HG03103 (cell line): ENCODE data around the gene CDC42BPA.
"Not testable (repeated sequence)": the region's sequence is repeated elsewhere in the genome, so short reads cannot be mapped to it uniquely, and the experiment has no call there.

Experiments used
- ATAC-seq: cut with Tn5 transposase; IDR thresholded peaks from one replicate; pipeline ENCODE4 v1.9.1; 2021; ENCODE audit warnings: low read depth; ENCODE audit not compliant: unreplicated experiment

Gene CDC42BPA

DNA sequence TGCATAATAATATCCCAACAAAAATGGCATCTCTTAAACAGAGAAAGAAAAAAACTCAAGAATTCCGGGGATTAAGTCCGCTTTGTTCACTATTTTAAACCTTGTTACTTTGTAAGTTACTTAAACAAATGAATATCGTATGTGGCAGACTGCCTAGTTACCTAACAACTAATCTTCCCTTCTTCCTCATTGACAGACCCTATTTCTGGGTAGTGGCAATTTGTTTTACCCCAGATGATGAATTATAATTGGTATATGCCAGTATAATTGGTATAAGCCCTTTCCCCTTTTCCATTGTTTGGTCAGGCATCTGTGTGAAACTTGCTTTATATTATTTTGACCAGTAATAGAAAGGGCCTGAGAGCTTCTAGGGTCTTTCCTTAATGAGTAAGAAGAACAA, 52.4 kb downstream of the CDC42BPA start:
- ATAC-seq, result no peak

DNA sequence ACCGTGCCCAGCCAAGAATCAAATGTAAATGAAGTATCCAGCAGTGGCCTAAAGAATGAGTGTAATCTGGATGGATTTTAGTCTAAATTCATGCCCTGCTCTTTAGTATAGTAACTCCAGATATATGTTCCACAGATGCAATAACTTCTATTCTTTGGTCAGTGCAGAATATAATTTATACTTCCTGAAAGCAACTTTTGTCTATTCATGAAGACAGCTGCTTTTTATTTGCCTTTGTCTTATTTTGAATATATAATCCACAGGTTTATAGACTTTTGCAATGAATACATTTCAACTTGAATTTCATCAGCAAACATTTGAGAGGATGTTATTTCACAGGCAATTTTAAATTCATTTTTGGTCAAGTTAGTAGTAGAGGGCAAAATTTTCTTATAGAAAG, 54.4 kb downstream of the CDC42BPA start:
- ATAC-seq, result no peak

DNA sequence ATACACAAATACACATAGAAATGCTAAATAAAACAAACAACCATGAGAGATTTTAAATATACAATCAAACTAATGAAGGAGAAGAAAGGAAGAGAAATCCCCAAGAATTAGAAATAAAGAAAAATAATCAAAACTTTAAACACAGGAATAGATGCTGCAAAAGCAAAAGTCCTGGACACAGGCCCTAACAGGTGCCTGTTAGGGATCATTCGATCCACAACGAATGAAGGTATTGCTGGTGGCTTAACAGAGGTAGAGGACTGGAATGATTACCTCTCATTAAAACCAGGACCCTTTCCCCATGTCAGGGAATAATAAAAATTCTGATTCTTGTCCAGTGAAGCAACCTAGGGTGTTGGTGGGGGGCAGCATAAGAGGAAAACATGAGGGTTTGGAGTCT, 56.8 kb downstream of the CDC42BPA start:
- no peak for ATAC-seq

DNA sequence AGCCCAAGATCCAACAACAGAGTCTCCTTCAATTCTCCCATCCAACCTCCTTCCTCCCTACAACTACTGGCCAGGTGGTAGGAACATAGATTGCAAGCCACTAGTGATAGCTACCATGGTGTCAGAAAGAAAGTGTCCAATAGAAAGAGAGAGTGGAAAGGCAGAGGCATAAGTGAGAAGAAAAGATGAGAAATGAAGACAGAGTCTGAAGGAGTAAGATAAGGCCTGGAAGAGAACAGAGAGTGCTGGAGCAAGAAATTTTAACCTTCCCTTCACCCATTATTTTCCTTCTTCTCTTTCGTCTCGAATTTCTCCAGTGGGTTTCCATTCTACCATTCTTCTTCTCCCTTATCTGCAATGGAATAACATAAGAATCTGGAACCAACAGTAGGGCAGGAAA, 57.9 kb downstream of the CDC42BPA start:
- ATAC-seq, result no peak

DNA sequence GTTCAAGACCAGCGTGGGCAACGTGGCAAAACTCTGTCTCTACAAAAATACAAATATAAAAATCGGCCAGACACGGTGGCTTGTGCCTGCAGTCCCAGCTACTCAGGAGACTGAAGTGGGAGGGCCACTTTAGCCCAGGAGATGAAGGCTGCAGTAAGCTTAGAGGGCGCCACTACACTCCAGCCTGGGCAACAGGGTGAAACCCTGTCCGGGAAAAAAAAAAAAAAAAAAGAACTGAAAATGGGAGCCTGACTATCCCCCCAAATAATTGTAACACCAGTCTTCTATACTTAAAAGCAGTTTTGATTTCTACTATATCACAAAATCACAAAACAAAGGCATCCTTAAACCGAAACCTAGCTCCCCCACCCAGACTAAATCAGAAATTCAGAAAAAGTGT, 60.3 kb downstream of the CDC42BPA start:
- no peak for ATAC-seq

DNA sequence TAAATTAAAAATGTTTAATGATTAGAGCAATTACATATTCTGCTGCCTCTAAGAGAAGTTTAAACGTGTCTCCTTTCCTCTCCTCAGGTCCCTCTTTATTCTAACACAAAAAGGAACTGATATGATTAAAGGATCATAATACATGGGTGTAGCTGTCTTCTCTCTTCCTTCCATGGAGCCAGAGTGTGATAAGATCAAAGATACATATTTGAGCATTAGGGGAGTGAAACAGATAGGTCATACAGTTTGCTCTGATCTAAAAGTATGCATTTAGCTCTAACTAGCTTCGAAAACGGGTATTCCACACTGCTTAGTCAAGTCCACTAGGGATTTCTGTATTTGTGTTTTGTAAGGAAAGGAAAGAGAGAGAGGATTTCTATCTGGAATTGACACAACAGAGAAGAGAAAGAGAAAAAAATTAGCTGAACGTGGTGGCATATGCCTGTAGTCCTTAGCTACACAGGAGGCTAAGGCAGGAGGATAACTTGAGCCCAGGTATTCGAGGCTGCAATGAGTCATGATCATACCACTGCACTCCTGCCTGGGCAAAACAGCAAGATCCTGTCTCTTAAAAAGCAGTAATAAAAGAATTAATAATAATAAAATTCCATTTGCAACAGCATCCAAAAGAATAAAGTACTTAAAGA, 63.1 kb downstream of the CDC42BPA start:
- no peak for ATAC-seq

DNA sequence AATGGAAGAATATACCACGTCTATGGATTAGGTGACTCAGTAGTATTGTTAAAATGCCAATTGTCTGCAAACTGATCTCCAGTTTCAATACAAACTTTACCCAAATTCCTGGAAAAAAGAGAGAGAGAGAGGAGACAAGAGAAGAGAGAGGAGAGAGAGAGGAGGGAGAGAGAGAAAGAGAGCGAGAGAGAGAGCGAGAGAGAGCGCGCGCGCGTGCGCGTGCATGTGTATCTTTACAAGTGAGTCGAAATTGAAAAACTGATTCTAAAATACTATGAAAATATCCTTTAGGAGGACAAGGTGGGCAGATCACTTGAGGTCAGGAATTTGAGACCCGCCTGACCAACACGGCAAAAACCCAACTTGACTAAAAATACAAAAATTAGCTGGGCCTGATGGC, 65.2 kb downstream of the CDC42BPA start:
- ATAC-seq, result no peak

DNA sequence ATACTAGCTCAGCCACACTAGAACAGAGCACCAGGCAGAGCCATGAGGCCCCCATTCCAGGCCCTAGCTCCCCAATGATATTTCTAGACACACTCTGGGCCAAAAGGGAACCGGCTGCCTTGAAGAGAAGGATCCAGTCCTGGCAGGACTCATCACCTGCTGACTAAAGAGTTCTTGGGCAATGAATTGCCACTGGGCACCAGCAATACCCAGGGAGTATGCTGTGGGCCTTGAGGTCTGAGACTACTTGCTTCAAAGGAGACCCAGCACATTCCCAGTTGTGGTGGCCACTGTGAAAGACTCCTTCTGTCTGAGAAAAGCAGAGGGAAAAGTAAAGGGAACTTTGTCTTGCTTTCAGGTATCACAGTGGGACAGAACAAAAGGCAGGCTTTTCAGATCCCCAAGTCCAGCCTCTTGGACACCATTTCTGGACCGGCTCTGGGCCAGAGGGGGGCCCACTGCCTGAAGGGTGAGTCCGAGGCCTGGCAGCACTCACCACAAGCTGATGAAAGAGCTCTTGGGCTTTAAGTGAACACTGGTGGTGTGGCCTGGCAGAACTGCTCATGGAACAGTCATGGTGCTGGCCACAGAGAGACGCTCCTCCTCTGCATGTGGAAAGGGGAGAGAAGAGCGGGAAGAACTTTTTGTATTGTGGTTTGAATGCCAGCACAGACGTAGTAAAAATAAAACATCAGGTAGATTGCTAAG, 72.5 kb downstream of the CDC42BPA start:
- ATAC-seq, result no peak

DNA sequence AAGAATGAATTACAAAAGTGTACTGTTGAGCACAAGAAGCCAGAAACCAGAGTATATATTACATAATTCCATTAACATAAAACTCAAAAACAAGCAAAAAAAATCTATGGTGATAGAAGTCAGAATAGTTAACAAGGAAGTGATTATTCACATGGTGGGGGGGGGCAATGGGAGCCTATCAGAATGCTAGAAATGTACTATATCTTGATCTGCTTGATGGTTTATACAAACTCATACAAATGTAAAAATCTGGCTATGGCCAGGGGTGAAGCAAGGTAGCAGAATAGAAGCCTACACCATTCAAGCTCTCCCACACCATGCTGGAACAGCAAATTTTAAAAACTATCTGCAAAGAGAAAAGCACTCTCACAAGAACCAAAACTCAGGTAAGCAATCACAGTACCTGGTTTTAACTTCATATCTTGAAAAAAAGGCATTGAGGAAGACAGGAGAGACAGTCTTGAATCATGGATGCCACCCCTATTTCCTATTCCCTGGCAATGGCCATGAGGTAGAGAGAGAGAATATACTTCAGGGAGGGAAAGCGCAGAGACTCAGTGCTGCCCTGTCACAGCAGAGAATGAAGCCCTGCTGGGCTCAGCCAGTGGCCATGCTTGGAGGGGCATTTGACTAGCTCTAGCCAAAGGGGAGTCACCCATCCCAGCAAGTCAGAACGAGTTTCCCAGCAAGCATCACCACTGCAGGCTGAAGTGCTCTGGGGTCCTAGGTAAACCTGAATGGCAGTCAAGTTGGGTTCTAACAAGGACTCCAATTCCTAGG, 73.8 kb downstream of the CDC42BPA start:
- ATAC-seq, result no peak

DNA sequence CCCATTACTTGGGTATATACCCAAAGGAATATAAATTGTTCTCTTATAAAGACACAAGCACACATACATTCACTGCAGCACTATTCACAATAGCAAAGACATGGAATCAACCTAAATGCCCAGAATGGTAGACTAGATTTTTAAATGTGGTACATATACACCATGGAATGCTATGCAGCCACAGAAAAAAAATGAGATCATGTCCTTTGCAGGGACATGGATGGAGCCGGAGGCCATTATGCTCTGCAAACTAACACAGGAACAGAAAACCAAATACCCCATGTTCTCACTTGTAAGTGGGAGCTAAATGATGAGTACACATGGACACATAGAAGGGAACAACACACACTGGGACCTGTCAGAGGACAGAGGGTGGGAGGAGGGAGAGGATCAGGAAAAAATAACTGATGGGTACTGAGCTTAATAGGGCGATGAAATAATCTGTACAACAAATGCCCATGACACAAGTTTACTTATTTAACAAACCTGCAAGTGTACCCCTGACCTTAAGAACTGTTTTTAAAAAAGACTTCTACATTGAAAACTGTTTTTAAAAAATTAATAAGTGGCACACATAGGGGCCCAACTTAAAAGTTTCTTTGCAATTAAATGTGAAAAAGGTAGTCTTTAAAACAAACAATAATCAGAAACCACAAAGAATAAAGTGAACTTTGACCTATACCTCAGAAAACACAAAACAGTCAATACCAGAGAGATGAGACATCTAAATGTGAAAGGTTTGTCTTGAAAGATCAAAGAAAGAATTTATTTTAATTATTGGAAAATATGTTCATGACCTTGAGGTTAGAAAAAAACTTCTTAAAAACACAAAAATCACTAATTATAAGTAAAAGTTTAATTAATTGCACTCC, 75.2 kb downstream of the CDC42BPA start:
- ATAC-seq, result no peak

DNA sequence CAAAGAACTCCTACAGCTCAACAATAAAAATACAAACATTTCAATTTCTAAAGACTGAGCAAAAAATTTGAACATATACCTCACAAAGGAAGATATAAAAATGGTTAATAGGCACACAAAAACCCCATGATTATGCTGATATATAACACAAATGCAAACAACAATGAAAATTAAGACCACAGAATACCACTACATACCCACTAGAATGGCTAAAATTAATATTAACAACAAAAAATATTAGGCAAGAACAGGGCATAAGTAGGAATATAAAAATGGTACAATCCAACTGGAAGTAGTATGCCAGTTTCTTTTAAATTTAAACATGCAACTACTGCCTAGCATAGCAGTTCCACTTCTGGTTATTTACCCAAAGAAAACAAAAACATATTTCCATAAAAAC, 77.3 kb downstream of the CDC42BPA start:
- ATAC-seq, result no peak

DNA sequence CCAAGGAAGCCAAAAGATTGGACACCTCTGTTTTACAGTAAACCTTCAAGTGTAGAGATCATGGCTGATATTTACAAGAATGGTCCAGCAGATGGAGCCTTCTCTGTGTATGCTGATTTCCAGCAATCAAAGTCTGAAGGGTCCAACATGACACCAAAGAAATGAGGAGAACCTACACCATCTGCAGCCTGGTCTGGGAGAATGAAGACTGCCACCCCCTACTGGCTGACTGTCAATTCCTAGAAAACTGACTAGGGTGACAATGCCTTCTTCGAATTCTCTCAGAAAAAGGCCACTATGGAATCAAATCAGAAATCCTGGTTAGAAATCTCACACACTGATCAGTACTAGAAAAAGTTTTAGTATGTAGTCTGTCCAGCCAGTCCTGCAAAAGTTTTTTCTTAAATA, 83.3 kb downstream of the CDC42BPA start:
- ATAC-seq, result no peak

DNA sequence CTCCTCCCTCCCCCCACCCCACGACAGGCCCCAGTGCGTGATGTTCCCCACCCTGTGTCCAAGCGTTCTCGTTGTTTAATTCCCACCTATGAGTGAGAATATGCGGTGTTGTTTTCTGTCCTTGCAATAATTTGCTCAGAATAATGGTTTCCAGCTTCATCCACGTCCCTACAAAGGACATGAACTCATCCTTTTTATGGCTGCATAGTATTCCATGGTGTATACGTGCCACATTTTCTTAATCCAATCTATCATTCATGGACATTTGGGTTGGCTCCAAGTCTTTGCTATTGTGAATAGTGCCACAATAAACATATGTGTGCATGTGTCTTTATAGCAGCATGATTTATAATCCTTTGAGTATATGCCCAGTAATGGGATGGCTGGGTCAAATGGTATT, 87.2 kb downstream of the CDC42BPA start:
- ATAC-seq, result not testable (repeated sequence)

DNA sequence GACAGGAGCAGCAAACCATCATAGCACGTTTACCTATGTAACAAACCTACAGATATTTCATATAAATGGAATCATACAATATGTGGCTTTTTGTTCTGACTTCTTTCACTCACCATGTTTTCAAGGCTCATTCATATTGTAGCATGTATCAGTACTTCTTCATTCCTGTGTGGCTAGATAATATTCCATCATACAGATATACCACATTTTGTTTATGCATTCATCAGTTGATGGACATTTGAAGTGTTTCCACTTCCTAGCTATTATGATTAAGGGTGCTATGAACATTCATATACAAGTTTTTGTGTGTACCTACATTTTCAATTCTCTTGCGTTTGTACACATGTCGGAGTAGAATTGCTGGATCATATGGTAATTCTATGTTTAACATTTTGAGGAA, 90.1 kb downstream of the CDC42BPA start:
- ATAC-seq, result no peak

DNA sequence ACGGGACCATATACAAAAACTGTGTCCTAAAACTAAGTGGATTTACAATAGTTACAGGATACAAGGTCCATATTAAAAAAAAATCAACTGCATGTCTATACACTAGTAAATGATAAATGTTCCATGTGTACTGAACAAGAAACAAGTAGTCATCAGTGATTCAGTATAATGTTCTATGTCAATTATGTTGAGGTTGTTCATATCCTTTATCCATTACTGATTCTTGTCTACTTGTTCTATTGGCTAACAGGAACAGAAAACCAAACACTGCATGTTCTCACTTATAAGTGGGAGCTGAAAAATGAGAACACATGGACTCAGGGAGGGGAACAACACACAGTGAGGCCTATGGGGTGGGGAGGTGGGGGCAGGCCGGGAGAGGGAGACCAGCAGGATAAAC, 90.5 kb downstream of the CDC42BPA start:
- no peak for ATAC-seq

DNA sequence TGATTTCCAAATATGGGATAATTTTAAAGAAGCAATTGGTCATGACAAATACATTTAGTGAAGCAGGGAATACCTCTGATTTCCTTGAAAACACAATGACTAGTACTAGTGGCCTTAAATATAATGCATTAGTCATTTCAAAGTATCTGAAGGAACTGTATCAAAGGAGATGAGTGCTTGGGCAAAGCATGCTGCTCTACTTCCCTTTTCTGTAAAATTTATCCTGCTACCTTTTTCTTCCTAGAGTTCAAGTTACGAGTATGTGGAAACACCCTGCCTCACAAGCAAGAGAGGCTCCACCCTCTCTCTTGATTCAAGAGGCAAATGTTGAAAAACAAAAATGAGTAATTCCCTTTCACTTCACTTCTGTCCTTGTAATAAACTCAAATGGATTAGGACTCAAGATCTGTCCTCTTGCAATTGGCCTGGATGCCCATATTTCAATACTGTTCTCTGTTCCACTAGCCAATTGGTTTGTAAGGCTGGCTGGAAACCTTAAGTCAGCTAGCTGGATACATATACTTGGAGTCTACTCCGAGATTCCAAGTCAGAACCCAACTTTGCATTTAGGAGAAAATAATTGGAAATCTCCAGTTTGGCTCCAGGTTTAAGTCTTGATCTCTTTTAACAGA, 92.5 kb downstream of the CDC42BPA start:
- no peak for ATAC-seq

DNA sequence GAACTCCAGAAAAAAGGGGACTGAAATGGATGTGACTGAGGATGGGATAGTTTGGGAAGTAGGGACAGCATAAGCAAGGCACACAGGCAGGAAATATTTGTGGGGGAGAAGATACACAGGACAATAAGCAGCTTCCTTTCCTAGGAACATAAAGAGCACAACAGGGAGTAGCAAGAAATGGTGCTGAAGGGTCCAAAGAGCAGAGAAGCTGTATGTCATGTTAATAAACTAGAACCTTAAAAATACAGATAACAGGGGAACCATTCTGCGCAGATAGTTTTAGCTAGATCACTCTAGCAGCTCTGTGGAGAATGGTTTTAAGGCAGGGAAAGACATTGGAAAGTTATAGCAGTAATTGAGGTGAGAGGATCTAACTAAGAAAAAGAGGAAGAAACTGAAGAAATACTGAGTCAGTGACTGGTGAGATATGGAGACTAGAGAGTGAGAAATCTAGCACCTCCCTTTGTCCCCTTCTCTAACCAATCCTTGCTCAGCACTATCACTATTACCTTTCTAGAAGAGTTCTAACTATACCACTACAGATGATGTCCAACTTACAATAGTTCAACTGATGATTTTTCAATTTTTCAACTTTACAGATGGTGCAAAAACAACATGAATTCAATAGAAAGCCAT, 95.0 kb downstream of the CDC42BPA start:
- ATAC-seq, result no peak

DNA sequence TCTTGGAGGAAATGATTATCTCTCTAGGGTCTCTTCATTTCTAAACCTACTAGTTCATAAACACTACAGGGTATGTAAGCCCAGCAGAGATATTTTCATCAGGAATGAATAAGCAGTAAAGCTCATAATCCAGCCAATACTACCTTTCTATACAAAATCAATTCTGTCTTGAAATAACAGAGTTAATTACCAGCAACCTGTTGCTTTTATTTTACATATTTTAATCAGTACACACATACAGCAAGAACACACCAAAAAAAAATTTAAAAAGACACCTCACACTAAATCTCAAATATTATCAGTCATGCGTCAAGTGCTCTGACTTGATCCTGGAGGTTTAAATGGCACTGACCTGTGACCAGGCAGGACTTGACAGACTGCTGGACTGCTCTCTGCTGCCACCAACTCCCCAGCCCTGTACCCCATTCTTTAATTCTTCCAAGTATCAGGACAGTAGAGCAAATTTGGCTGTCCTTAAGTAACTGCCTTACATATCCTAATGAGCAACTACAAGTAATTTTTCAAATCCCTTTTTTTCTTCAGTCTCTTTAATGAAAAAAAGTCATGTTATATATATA, 98.5 kb downstream of the CDC42BPA start:
- ATAC-seq, result no peak

DNA sequence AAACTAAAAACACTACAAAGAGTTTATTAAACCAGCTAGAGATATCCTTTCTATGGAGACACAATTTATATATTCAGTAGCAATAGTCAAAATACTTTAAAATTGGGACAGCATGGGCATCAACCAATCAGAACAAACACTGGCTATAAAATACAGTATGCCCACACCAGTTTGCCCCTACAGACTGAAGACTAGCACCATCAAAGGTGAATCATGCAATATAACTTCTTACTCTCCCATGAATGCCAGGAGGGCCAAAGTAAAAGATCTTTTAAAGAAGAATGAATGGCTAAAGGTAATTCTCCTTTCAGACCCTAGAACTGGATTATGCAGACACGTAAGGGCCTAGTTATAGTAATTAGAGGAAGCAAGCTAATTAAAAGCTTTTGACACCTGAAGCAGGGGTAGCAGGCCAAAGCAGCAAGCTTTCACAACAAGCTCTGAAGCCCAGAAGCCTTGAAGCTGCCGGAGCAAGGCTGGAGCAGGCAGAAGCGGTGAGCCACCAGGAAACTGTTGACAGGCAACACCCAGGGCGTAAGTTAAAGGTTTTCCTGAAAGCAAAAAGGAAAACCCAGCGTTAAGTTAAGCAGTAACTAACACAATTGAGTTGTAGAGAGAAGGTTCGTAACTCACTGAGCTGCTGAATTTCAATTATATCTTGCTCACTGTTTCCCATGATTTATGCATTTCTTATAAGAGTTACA, 99.3 kb downstream of the CDC42BPA start:
- no peak for ATAC-seq
